GM12878 (cell line): Measurements from ENCODE around the gene MAFF. TPM values are rescaled to one million over a fixed set of nuclear protein-coding genes. Genes with fewer than 3 reads are reported as not detected.
A peak's percentile ranks its signal among the peaks of the same experiment; 100 is the strongest.

ENCODE experiments used
- ASH2L ChIP-seq: fragments of 300-600, 200-600 bp; sonication (generic); IDR thresholded peaks from 2 replicates; pipeline ENCODE4 v1.6.1; 2017; ENCODE audit warnings: low read depth, mild to moderate bottlenecking, borderline replicate concordance
- CUX1 ChIP-seq: IDR thresholded peaks from 2 replicates; pipeline ENCODE4 v1.6.1; 2012; ENCODE audit warnings: improper control_type of control experiment, low read depth, low read length; ENCODE audit not compliant: insufficient replicate concordance
- GATAD2B ChIP-seq: fragments of 450-650 bp; conservative IDR thresholded peaks from 2 replicates; pipeline ENCODE4 v1.6.1; 2017; ENCODE audit warnings: low read depth, mild to moderate bottlenecking, moderate library complexity
- HCFC1 ChIP-seq: fragments of 150-350 bp; IDR thresholded peaks from 2 replicates; pipeline ENCODE4 v1.6.1; 2014; ENCODE audit warnings: low read length
- HDGF ChIP-seq: fragments of 450-650 bp; IDR thresholded peaks from 2 replicates; pipeline ENCODE4 v1.6.1; 2016; ENCODE audit warnings: antibody characterized with exemption
- IRF3 ChIP-seq: fragments of 450-650 bp; IDR thresholded peaks from 2 replicates; pipeline ENCODE4 v1.6.1; 2014; ENCODE audit warnings: mild to moderate bottlenecking
- NFYB ChIP-seq: IDR thresholded peaks from 2 replicates; pipeline ENCODE4 v1.6.1; 2011; ENCODE audit warnings: low read depth, mild to moderate bottlenecking, low read length, improper control_type of control experiment, moderate library complexity; ENCODE audit not compliant: insufficient read depth
- TCF3 ChIP-seq: IDR thresholded peaks from 2 replicates; pipeline ENCODE4 v1.6.1; 2012; ENCODE audit warnings: low read depth, mild to moderate bottlenecking, low read length, borderline replicate concordance; ENCODE audit not compliant: insufficient read depth
- USF1 ChIP-seq: IDR thresholded peaks from 2 replicates; pipeline ENCODE4 v1.6.1; 2011; ENCODE audit warnings: borderline replicate concordance, low read depth, mild to moderate bottlenecking, moderate library complexity, mixed read lengths, low read length; ENCODE audit not compliant: insufficient read depth; ENCODE audit errors: extremely low read length
- ZZZ3 ChIP-seq: IDR thresholded peaks from 2 replicates; pipeline ENCODE4 v1.6.1; 2011; ENCODE audit warnings: low read depth; ENCODE audit not compliant: control insufficient read depth, insufficient read length
- polyA plus RNA-seq, 11 experiments: library from polyadenylated mRNA; depleted of rRNA in 4 of 11; unstranded in 6 of 11; stranded (reverse) in 5 of 11; fragments of >200 nt; fragmentation: Nextera tagmentation in 4 of 11; fragmentation: Illumina TruSeq in 1 of 11; extraction: Ambion mirVana in 4 of 11; extraction: Trizol in 1 of 11; gene quantifications; 1 replicate in 1 of 11; 2 replicates in 10 of 11; pipeline versions ENCODE4 v1.2.1 to v1.2.3, GENCODE V29; 2011 to 2016; ENCODE audit warnings: inconsistent platforms in 2 of 11, missing spikeins in 2 of 11, low read depth in 1 of 11
- total RNA-seq, 4 experiments: library from RNA; depleted of rRNA in 3 of 4; stranded (reverse); fragments of >200 nt in 3 of 4; fragmentation: Illumina TruSeq in 1 of 4; extraction: Trizol in 1 of 4; gene quantifications; 2 replicates each; pipeline versions ENCODE4 v1.2.1 to v1.2.3, GENCODE V29; 2013 to 2021
- TF ChIP-seq, protein P1 (sequence below): fragments of 450-650 bp; IDR thresholded peaks from 2 replicates; pipeline ENCODE4 v1.6.1; 2016; ENCODE audit warnings: mild to moderate bottlenecking

The MAFF gene
- total and polyA plus RNA-seq, 10 of the 15 experiments (the other 5 are each of a cell fraction or from before 2014, with no cell fraction given), result 0.22 to 2.3 (median 0.81) TPM; not detected in 1

DNA sequence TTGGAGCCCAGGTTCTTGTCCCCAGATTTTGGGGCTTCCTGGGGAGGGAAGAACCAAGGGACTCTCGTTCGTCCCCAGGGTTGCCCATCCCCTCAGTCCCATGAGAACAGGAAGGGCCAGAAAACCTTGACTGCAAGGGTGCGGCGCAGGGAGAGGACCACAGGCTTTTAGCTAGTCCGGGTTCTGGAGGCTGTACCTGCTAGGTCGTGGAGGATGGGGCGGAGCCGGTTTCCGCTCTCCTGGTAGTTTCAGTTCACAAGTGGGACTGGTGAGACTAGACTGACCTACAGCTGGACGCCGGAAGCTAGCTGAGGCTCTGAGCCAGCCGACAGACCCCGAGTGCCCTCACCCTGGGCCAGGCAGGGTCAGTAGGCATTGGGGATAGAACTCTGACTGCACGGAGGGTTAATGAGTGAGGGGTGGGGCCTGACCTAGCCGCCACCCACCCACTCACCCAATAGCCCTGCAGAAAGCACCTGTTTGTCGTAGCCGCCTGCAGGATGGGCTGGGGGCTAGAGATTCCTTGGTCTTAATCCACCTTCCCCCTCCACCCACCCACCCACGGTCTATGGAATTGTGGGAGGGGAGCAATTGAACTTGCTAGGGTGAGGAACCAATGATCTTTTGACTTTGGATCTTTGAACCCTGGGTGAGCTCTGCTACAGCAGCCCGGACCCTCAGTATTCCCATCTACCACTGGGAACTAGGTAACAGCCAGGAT, 1.5 kb downstream of the MAFF start (continued):
- TF ChIP-seq TCF3 (0 out of 2 replicates have a peak, but pooled peaks have one; percentile 22), HDGF (no peak), ASH2L (no peak), HCFC1 (no peak), IRF3 (no peak), GATAD2B (no peak), CUX1 (no peak), USF1 (no peak), ZZZ3 (no peak), NFYB (no peak)
- TF ChIP-seq, protein P1, sequence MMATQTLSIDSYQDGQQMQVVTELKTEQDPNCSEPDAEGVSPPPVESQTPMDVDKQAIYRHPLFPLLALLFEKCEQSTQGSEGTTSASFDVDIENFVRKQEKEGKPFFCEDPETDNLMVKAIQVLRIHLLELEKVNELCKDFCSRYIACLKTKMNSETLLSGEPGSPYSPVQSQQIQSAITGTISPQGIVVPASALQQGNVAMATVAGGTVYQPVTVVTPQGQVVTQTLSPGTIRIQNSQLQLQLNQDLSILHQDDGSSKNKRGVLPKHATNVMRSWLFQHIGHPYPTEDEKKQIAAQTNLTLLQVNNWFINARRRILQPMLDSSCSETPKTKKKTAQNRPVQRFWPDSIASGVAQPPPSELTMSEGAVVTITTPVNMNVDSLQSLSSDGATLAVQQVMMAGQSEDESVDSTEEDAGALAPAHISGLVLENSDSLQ, result no peak
